Measurements from ENCODE around the gene TMEM158. TPM values are rescaled to one million over a fixed set of nuclear protein-coding genes. Genes with fewer than 3 reads are reported as not detected.

TMEM158 gene
- total RNA-seq, 1 donor from 2014 or later, result 14.1 TPM

DNA sequence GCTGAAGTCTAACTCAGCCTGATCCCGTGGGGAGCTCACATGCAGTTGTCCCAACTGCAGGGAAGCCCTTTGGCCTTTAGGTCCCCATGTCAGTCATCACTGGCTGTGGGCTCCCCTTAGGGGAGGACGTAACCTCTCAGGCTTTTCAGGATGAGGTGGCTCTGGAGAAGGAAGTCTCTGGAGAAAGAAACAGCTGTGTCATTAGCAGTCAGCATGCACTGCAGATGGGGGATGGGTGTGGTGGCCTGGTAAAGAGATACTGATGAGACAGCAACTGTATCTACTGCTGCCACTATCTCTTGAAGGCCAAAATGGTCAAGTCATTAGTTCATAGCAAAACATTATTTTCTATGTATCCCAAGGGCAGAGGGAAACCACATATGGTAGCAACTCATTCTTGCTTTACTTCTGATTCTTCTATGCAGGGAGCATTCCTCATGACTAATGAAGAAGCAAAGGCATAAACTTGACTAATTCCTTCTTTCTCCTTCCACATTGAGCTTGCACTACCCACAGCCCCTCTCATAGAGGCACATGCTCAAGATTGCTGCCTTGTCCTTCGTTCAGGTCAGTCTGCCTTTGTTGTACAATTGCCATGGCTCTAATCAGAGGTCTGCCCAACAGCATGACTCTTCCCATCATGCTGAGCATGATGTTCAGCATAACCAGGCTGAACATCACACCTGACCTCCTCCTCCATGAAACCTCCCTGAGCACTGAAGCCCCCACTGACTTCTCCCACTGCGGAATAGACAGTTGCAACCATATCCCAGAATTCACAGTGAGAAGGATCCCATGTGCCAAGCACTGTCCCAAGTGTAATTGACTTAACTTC lies 47.8 kb upstream of the TMEM158 start:
- Mint-ChIP-seq H3K9me3 (ENCODE audit: unreplicated experiment) (peaks cover 15% of the 10 kb centered on the region), H3K27me3 (ENCODE audit: low read depth, unreplicated experiment) (peaks cover 2% of the 10 kb centered on the region), H3K36me3 (ENCODE audit: low read depth, unreplicated experiment) (no peaks in the 10 kb centered on the region), H3K4me3 (ENCODE audit: unreplicated experiment) (no peak overlapping the region), H3K27ac (ENCODE audit: unreplicated experiment) (no peak overlapping the region), H3K4me1 (ENCODE audit: low read depth, unreplicated experiment) (peaks cover 10% of the 10 kb centered on the region)
- FAIRE-seq (no peak), DNase-seq (ENCODE audit: low read depth) (no peak)
- Histone ChIP-seq H3K27ac (ENCODE audit: low read depth, low read length) (no peak overlapping the region), H4K20me1 (ENCODE audit: insufficient read depth, low read length) (no peaks in the 10 kb centered on the region), H3K36me3 (ENCODE audit: insufficient read depth, low read length) (no peaks in the 10 kb centered on the region), H3K27me3 (ENCODE audit: insufficient read depth, low read length) (no peaks in the 10 kb centered on the region), H3K4me2 (ENCODE audit: low read length) (no peak overlapping the region), H3K4me3 (ENCODE audit: insufficient read depth, low read depth, low read length) (no peak overlapping the region), H2AFZ (ENCODE audit: low read depth, low read length) (no peak overlapping the region), H3K4me1 (ENCODE audit: insufficient read depth, low read length) (no peaks in the 10 kb centered on the region), H3K9ac (ENCODE audit: low read length) (no peak overlapping the region), H3K79me2 (ENCODE audit: insufficient read depth, low read length) (no peaks in the 10 kb centered on the region), H3K9me3 (ENCODE audit: insufficient read depth, low read depth, low read length) (no peaks in the 10 kb centered on the region)
- no peak for TF ChIP-seq EZH2 (IDR thresholded peaks at IDR 0.05; ENCODE audit: insufficient read depth, low read length)
- TF ChIP-seq, protein P1, sequence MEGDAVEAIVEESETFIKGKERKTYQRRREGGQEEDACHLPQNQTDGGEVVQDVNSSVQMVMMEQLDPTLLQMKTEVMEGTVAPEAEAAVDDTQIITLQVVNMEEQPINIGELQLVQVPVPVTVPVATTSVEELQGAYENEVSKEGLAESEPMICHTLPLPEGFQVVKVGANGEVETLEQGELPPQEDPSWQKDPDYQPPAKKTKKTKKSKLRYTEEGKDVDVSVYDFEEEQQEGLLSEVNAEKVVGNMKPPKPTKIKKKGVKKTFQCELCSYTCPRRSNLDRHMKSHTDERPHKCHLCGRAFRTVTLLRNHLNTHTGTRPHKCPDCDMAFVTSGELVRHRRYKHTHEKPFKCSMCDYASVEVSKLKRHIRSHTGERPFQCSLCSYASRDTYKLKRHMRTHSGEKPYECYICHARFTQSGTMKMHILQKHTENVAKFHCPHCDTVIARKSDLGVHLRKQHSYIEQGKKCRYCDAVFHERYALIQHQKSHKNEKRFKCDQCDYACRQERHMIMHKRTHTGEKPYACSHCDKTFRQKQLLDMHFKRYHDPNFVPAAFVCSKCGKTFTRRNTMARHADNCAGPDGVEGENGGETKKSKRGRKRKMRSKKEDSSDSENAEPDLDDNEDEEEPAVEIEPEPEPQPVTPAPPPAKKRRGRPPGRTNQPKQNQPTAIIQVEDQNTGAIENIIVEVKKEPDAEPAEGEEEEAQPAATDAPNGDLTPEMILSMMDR (IDR thresholded peaks at IDR 0.05; ENCODE audit: insufficient read depth, low read depth, low read length), result no peak

DNA sequence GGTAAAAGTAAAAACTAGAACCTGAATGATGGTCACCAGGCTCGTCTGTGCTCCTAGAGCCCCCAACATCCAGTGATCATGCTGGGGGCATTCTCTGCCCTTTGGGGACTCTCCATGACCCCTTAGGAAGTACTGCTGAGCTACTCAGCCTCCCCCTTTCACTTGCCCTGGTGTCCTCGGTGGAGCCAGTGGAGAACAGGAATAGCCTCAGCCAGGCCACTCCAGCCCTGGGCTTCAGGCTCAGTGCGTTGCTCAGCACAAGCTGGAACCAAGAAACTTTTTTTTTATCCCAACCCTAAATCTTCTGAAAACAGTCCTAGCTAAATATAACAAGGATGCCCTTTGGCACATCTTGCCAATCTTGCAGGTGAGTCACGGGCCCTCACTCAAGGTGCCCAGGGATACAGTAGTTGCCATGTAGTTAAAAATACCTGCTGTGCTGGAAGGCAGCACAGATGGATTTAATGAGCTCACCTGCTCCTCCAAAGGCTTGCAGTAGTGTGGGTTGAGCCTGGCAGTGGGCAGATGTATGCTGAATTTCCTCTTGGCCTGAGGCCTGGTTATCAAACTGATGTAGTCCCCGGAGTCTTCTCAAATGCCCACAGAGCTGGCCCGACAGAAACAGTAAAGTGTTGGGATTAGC lies 46.9 kb upstream of the TMEM158 start:
- Histone ChIP-seq H3K27ac (ENCODE audit: low read depth, low read length) (no peak overlapping the region), H3K79me2 (ENCODE audit: insufficient read depth, low read length) (no peaks in the 10 kb centered on the region), H3K9ac (ENCODE audit: low read length) (no peak overlapping the region), H3K4me3 (ENCODE audit: insufficient read depth, low read depth, low read length) (no peak overlapping the region), H2AFZ (ENCODE audit: low read depth, low read length) (no peak overlapping the region), H3K9me3 (ENCODE audit: insufficient read depth, low read depth, low read length) (no peaks in the 10 kb centered on the region), H3K4me1 (ENCODE audit: insufficient read depth, low read length) (no peaks in the 10 kb centered on the region), H3K36me3 (ENCODE audit: insufficient read depth, low read length) (no peaks in the 10 kb centered on the region), H4K20me1 (ENCODE audit: insufficient read depth, low read length) (no peaks in the 10 kb centered on the region), H3K27me3 (ENCODE audit: insufficient read depth, low read length) (no peaks in the 10 kb centered on the region), H3K4me2 (ENCODE audit: low read length) (no peak overlapping the region)
- Mint-ChIP-seq H3K4me1 (ENCODE audit: low read depth, unreplicated experiment) (peaks cover 10% of the 10 kb centered on the region), H3K36me3 (ENCODE audit: low read depth, unreplicated experiment) (no peaks in the 10 kb centered on the region), H3K27me3 (ENCODE audit: low read depth, unreplicated experiment) (peaks cover 2% of the 10 kb centered on the region), H3K4me3 (ENCODE audit: unreplicated experiment) (no peak overlapping the region), H3K27ac (ENCODE audit: unreplicated experiment) (no peak overlapping the region), H3K9me3 (ENCODE audit: unreplicated experiment) (peaks cover 10% of the 10 kb centered on the region)
- TF ChIP-seq, protein P1 (IDR thresholded peaks at IDR 0.05; ENCODE audit: insufficient read depth, low read depth, low read length), result no peak
- TF ChIP-seq EZH2 (IDR thresholded peaks at IDR 0.05; ENCODE audit: insufficient read depth, low read length), result no peak
- DNase-seq (ENCODE audit: low read depth), result no peak
- no peak for FAIRE-seq
